ENCODE measurements around the gene DLK1. TPM values are rescaled to one million over a fixed set of nuclear protein-coding genes. Genes with fewer than 3 reads are reported as not detected.

DLK1 gene
- total and polyA plus RNA-seq, 8 donors = 0.25 to 1.7 (median 1.6) TPM; not detected in 1

- ATAC-seq (no peak), DNase-seq (no peak)
- H3K9me3 ChIP-seq = no peaks in the 10 kb centered on the region
- intact Hi-C loops (cut with DNase I) = no loop called here
- H3K4me3 ChIP-seq = no peak overlapping the region
- H3K27ac ChIP-seq = no peak overlapping the region
- no peaks in the 10 kb centered on the region for H3K4me1 ChIP-seq
- no peaks in the 10 kb centered on the region for H3K36me3 ChIP-seq
- TF ChIP-seq CTCF (IDR thresholded peaks at IDR 0.05) = no peak
- peaks cover 24 to 80% of the 10 kb centered on the region in 2 donors for H3K27me3 ChIP-seq
Measured at GRCh38 chr14:100729982-100730381, 3.3 kb downstream of the DLK1 start.

- H3K4me3 ChIP-seq = no peak overlapping the region
- peaks cover 24 to 74% of the 10 kb centered on the region in 2 donors for H3K27me3 ChIP-seq
- TF ChIP-seq CTCF (IDR thresholded peaks at IDR 0.05) = no peak
- H3K27ac ChIP-seq = no peak overlapping the region
- no peaks in the 10 kb centered on the region for H3K9me3 ChIP-seq
- intact Hi-C loops (cut with DNase I) = no loop called here
- DNase-seq (no peak), ATAC-seq (no peak)
- no peaks in the 10 kb centered on the region for H3K36me3 ChIP-seq
- no peaks in the 10 kb centered on the region for H3K4me1 ChIP-seq
Measured at GRCh38 chr14:100730581-100730980, 3.9 kb downstream of the DLK1 start.

- Histone ChIP-seq H3K27ac (no peak overlapping the region), H3K4me3 (no peak overlapping the region), H3K4me1 (no peaks in the 10 kb centered on the region), H3K27me3 (peaks cover 21 to 72% of the 10 kb centered on the region in 2 donors), H3K36me3 (no peaks in the 10 kb centered on the region), H3K9me3 (no peaks in the 10 kb centered on the region)
- ATAC-seq (no peak), DNase-seq (peak in 1 of 4 donors; percentile 1)
- TF ChIP-seq CTCF (IDR thresholded peaks at IDR 0.05) = no peak
- intact Hi-C loops (cut with DNase I) = no loop called here
Measured at GRCh38 chr14:100731011-100731670, 4.4 kb downstream of the DLK1 start.

- intact Hi-C loops (cut with DNase I) = no loop called here
- H3K27ac ChIP-seq = no peak overlapping the region
- DNase-seq (peak in 1 of 4 donors; percentile 12), ATAC-seq (no peak)
- no peaks in the 10 kb centered on the region for H3K9me3 ChIP-seq
- H3K36me3 ChIP-seq = no peaks in the 10 kb centered on the region
- H3K4me3 ChIP-seq = no peak overlapping the region
- TF ChIP-seq CTCF (IDR thresholded peaks at IDR 0.05) = no peak
- H3K4me1 ChIP-seq = no peaks in the 10 kb centered on the region
- H3K27me3 ChIP-seq = peaks cover 13 to 65% of the 10 kb centered on the region in 2 donors
Measured at GRCh38 chr14:100731846-100732765, 5.4 kb downstream of the DLK1 start.

GRCh38 chr14:100732766-100733100 is 6.0 kb downstream of the DLK1 start:
- H3K27ac ChIP-seq = no peak overlapping the region
- DNase-seq = peak in 1 of 4 donors; percentile 4
- no peak for ATAC-seq
- H3K9me3 ChIP-seq = no peaks in the 10 kb centered on the region
- no peaks in the 10 kb centered on the region for H3K36me3 ChIP-seq
- H3K4me3 ChIP-seq = no peak overlapping the region
- intact Hi-C loops (cut with DNase I) = no loop called here
- no peaks in the 10 kb centered on the region for H3K4me1 ChIP-seq
- peaks cover 6 to 59% of the 10 kb centered on the region in 2 donors for H3K27me3 ChIP-seq
- TF ChIP-seq CTCF (IDR thresholded peaks at IDR 0.05) = no peak
